ENCODE results near the gene GLUD1.
"Not testable (repeated sequence)": the region's sequence is repeated elsewhere in the genome, so short reads cannot be mapped to it uniquely, and the experiment has no call there.

GRCh38 chr10:87030419-87030818, 64.2 kb downstream of the GLUD1 start:
- not testable (repeated sequence) for TF ChIP-seq POLR2AphosphoS5, POLR2A, CTCF (IDR thresholded peaks at IDR 0.05)
